ENCODE results near the gene PURA.

The PURA gene

GRCh38 chr5:140142856-140143255 is 28.9 kb downstream of the PURA start:
- no peak for DNase-seq (ENCODE audit: extremely low spot score)
- ChIA-PET POLR2A (no interaction called here), CTCF (interaction anchor here (1.0 to 3.1 kb wide), 8 partner anchors 8 to 100 kb away, joined by 3 to 16 read pairs (median 7); partner anchors contain the start of gene NRG2)
- TF ChIP-seq, protein P1, sequence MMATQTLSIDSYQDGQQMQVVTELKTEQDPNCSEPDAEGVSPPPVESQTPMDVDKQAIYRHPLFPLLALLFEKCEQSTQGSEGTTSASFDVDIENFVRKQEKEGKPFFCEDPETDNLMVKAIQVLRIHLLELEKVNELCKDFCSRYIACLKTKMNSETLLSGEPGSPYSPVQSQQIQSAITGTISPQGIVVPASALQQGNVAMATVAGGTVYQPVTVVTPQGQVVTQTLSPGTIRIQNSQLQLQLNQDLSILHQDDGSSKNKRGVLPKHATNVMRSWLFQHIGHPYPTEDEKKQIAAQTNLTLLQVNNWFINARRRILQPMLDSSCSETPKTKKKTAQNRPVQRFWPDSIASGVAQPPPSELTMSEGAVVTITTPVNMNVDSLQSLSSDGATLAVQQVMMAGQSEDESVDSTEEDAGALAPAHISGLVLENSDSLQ (IDR thresholded peaks at IDR 0.05), result no peak
- TF ChIP-seq FOXK2 (IDR thresholded peaks at IDR 0.05) (no peak), LEF1 (IDR thresholded peaks at IDR 0.05; ENCODE audit: borderline replicate concordance) (no peak), ZNF384 (IDR thresholded peaks at IDR 0.05) (no peak), NFRKB (IDR thresholded peaks at IDR 0.05) (no peak), BHLHE40 (IDR thresholded peaks at IDR 0.05; ENCODE audit: borderline replicate concordance) (no peak)

DNA sequence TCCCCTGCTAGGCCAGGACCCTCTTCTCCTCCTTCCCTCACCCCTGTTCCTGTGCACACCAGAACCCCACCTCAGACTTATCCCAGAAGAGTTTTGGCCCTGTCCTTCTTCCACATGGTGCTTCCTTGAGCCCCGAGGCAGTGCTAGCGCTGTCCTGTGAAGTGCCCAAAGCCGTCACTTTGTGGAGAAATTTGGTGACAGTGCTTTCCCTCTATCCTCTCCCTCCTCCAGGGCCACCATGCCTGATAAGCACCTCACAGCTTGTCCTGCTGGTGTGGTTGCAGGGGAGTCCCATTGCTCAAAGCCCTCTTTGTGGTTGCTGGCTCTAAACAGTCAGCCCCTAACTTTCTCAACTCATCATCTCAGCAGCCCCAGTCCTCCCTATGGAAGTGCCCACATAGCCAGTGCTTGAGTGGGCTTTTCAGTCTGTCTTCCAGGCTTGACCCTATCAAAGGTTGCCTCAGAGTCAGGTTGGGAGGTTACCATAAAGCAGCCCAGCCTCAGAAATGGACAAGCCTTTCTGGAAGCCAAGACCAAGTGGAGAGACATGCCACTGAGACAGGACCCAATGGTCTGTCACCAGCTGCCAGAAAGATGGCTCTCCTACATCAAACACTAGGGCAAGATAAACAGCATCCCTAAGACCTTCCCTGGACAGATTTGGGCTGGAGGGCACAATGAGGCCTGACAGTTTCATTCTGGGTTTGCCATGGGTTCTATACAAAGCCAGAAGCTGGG is 29.8 kb downstream of the PURA start:
- POLR2A ChIA-PET, result interaction anchor here (0.6 to 1.7 kb wide), 2 partner anchors 30 to 35 kb away, joined by 3 to 7 read pairs; partner anchors contain the start of gene PURA
- CTCF ChIA-PET, result interaction anchor here (0.5 to 3.1 kb wide), 17 partner anchors 9 to 194 kb away, joined by 3 to 16 read pairs (median 5); no protein-coding TSS in a partner anchor
- no peak for DNase-seq (ENCODE audit: extremely low spot score)
- no peak for TF ChIP-seq ELF4 (IDR thresholded peaks at IDR 0.05)

DNA sequence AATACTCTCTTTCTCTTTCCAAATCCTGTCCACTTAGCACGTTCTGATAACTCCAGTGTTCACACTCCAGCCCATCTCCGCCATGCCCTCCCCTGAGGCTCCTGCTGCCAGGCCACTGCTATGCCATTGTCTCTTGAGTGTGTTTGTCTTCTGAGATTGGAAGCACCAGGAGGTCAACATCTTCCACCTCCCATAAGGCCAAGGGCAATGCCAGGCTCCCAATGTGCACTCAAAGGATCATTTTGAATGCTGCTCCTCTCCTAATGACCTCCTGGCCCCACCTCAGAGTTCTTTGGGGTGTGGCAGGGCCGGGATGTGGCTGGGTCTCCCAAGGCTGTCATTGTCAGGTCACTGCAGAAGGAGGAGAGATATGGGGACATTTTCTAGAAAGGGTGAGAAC is 31.3 kb downstream of the PURA start:
- TF ChIP-seq HDGF (IDR thresholded peaks at IDR 0.05; ENCODE audit: borderline replicate concordance) (no peak), FOXA1 (IDR thresholded peaks at IDR 0.05) (no peak), ELF4 (IDR thresholded peaks at IDR 0.05) (no peak), ARNT (IDR thresholded peaks at IDR 0.05) (no peak), L3MBTL2 (conservative IDR thresholded peaks at IDR 0.05) (no peak), TARDBP (IDR thresholded peaks at IDR 0.05) (no peak), ZNF384 (IDR thresholded peaks at IDR 0.05) (no peak), NFRKB (IDR thresholded peaks at IDR 0.05) (no peak), FOXM1 (IDR thresholded peaks at IDR 0.05; ENCODE audit: borderline replicate concordance) (no peak), SP1 (IDR thresholded peaks at IDR 0.05) (no peak), BHLHE40 (IDR thresholded peaks at IDR 0.05; ENCODE audit: borderline replicate concordance) (no peak), CTBP1 (IDR thresholded peaks at IDR 0.05; ENCODE audit: borderline replicate concordance) (no peak), SUZ12 (IDR thresholded peaks at IDR 0.05) (no peak), LEF1 (IDR thresholded peaks at IDR 0.05; ENCODE audit: borderline replicate concordance) (no peak), FOXK2 (IDR thresholded peaks at IDR 0.05) (no peak)
- TF ChIP-seq, protein P1 (IDR thresholded peaks at IDR 0.05), result no peak
- ChIA-PET POLR2A (interaction anchor here (1.7 kb wide), 1 partner anchor 31 kb away, joined by 7 read pairs; the partner anchor contains the start of gene PURA), CTCF (interaction anchor here (0.7 to 3.1 kb wide), 7 partner anchors 9 to 579 kb away, joined by 3 to 16 read pairs (median 5); no protein-coding TSS in a partner anchor)
- DNase-seq (ENCODE audit: extremely low spot score), result no peak

GRCh38 chr5:140145818-140146522 is 32.1 kb downstream of the PURA start:
- no peak for DNase-seq (ENCODE audit: extremely low spot score)
- ChIA-PET POLR2A (interaction anchor here (0.7 to 1.0 kb wide), 2 partner anchors 23 to 38 kb away, joined by 3 to 4 read pairs; no protein-coding TSS in a partner anchor), CTCF (interaction anchor here (2.7 kb wide), 1 partner anchor 9 kb away, joined by 15 read pairs; no protein-coding TSS in a partner anchor)
- TF ChIP-seq ZNF384 (IDR thresholded peaks at IDR 0.05) (no peak), TARDBP (IDR thresholded peaks at IDR 0.05) (no peak), SUZ12 (IDR thresholded peaks at IDR 0.05) (no peak), HDGF (IDR thresholded peaks at IDR 0.05; ENCODE audit: borderline replicate concordance) (no peak)

GRCh38 chr5:140146523-140146842 is 32.6 kb downstream of the PURA start:
- no peak for TF ChIP-seq FOXK2 (IDR thresholded peaks at IDR 0.05)
- TF ChIP-seq, protein P1 (IDR thresholded peaks at IDR 0.05), result no peak
- TF ChIP-seq SP1 (IDR thresholded peaks at IDR 0.05), result no peak
- no peak for TF ChIP-seq NFRKB (IDR thresholded peaks at IDR 0.05)
- no peak for TF ChIP-seq FOXM1 (IDR thresholded peaks at IDR 0.05; ENCODE audit: borderline replicate concordance)
- TF ChIP-seq ARNT (IDR thresholded peaks at IDR 0.05), result no peak
- TF ChIP-seq FOXA1 (IDR thresholded peaks at IDR 0.05), result no peak
- no peak for TF ChIP-seq CTBP1 (IDR thresholded peaks at IDR 0.05; ENCODE audit: borderline replicate concordance)
- TF ChIP-seq TARDBP (IDR thresholded peaks at IDR 0.05), result no peak
- DNase-seq (ENCODE audit: extremely low spot score), result no peak
- ChIA-PET POLR2A (interaction anchor here (0.7 to 1.0 kb wide), 2 partner anchors 22 to 39 kb away, joined by 3 to 4 read pairs; no protein-coding TSS in a partner anchor), CTCF (interaction anchor here (0.6 kb wide), 1 partner anchor 108 kb away, joined by 3 read pairs; no protein-coding TSS in a partner anchor)

DNA sequence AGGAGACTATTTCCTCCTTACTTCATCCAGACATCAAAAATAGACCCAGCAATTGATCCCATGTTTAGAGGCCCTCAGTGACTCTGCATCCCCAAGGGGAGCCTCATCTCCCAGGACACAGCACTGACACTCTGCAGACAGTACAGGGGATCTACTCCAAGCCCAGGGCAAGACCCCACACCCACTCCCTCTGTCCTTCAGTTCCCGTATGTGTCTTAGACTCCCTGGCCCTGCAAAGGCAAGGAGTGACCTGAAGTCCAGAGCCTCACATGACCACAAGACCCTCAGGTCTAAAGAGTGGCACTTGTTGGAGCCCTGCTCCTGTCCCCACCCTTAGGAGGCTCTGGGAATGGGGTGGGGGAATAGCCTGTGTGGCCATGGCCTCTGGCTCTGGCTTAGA is 33.6 kb downstream of the PURA start:
- ChIA-PET POLR2A (no interaction called here), CTCF (no interaction called here)
- TF ChIP-seq FOXM1 (IDR thresholded peaks at IDR 0.05; ENCODE audit: borderline replicate concordance), result no peak
- TF ChIP-seq HDGF (IDR thresholded peaks at IDR 0.05; ENCODE audit: borderline replicate concordance), result no peak
- no peak for TF ChIP-seq BHLHE40 (IDR thresholded peaks at IDR 0.05; ENCODE audit: borderline replicate concordance)
- no peak for TF ChIP-seq NFRKB (IDR thresholded peaks at IDR 0.05)
- TF ChIP-seq SUZ12 (IDR thresholded peaks at IDR 0.05), result no peak
- TF ChIP-seq L3MBTL2 (conservative IDR thresholded peaks at IDR 0.05), result no peak
- no peak for TF ChIP-seq ZNF384 (IDR thresholded peaks at IDR 0.05)
- TF ChIP-seq FOXA1 (IDR thresholded peaks at IDR 0.05), result no peak
- TF ChIP-seq, protein P1 (IDR thresholded peaks at IDR 0.05), result no peak
- no peak for TF ChIP-seq ARNT (IDR thresholded peaks at IDR 0.05)
- TF ChIP-seq SP1 (IDR thresholded peaks at IDR 0.05), result no peak
- no peak for TF ChIP-seq LEF1 (IDR thresholded peaks at IDR 0.05; ENCODE audit: borderline replicate concordance)
- TF ChIP-seq CTBP1 (IDR thresholded peaks at IDR 0.05; ENCODE audit: borderline replicate concordance), result no peak
- no peak for TF ChIP-seq TARDBP (IDR thresholded peaks at IDR 0.05)
- TF ChIP-seq ELF4 (IDR thresholded peaks at IDR 0.05), result no peak
- TF ChIP-seq FOXK2 (IDR thresholded peaks at IDR 0.05), result no peak
- DNase-seq (ENCODE audit: extremely low spot score), result no peak

Data from HEK293T (cell line).